GM18498 (cell line): ENCODE results near the gene SLC22A3.

ENCODE experiments used
- ATAC-seq: cut with Tn5 transposase; IDR thresholded peaks from one replicate; pipeline ENCODE4 v1.9.1; 2021; ENCODE audit warnings: mild to moderate bottlenecking, moderate library complexity; ENCODE audit not compliant: unreplicated experiment

The SLC22A3 gene

GRCh38 chr6:160400446-160400845 is 52.3 kb downstream of the SLC22A3 start:
- ATAC-seq = no peak

DNA sequence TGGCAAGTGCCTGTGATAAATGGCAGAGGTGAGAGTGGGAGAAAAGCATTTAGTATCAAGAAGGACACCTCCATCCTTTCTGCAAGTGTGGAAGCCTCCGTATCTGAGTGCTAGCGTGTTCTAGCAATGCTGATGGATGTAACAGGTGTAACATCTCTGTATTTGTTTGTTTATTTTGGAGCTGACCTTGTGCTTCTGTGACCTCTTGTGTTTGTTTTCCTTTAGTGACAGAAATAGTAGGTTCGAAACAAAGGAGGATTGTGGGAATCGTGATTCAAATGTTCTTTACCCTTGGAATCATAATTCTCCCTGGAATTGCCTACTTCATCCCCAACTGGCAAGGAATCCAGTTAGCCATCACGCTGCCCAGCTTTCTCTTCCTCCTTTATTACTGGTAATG is 60.4 kb downstream of the SLC22A3 start:
- ATAC-seq = no peak

- no peak for ATAC-seq
These were observed 64.8 kb downstream of the SLC22A3 start for GRCh38 chr6:160412993-160413392.

DNA sequence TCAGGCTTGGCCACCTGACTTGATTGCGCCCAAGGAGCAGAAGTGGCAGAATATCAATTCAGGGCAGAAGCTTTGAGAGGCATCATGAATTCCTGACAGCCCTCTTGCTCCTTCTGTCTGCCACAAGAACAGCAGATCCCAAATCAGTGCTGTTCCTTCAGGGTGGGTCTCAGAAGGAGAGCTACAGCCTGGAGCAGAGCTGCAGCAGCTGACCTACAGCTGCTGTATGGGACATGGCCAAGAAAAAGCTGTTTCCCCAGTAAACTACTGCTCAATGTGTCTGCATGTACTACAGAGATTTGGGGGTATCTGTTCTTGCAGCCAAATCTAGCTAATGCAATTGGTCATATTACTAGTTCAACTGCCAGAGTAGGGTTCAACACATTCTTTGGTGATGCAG is 69.0 kb downstream of the SLC22A3 start:
- ATAC-seq = no peak

DNA sequence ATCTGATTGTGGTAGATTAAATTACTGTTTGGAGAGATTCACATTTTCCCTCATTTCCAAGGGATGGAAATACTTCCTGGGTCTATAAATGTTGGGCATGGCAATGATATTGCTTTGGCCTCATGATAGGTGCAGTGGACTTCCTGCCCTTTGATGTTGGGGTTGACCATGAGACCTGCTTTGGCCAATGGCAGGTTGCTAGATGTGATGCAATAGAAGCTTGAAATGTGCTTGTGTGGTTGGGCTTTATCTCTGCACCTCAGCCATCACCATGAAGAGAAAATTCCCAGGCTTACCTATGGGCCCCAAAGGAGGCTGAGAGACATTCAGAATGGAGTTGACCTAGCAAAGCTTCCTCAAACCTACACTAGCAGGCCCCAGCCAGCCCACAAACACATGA is 69.4 kb downstream of the SLC22A3 start:
- no peak for ATAC-seq

DNA sequence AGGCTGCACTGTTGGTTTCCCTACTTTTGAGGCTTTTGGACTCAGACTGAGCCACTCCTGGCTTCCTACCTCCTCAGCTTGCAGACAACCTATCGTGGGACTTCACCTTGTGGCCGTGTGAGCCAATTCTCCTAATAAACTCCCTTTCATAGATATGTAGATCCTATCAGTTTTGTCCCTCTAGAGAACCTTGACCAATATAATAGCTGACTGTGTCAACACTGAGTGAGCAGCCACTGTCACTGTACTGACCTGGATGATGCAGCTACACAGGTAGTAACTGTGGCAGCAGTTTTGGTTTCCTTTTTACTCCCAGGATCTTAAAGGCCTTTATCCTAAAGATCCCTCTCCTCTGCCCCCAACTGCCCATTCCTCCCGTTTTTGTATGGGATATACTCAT is 70.2 kb downstream of the SLC22A3 start:
- no peak for ATAC-seq

- no peak for ATAC-seq
These were observed 71.3 kb downstream of the SLC22A3 start for GRCh38 chr6:160419488-160419887.

DNA sequence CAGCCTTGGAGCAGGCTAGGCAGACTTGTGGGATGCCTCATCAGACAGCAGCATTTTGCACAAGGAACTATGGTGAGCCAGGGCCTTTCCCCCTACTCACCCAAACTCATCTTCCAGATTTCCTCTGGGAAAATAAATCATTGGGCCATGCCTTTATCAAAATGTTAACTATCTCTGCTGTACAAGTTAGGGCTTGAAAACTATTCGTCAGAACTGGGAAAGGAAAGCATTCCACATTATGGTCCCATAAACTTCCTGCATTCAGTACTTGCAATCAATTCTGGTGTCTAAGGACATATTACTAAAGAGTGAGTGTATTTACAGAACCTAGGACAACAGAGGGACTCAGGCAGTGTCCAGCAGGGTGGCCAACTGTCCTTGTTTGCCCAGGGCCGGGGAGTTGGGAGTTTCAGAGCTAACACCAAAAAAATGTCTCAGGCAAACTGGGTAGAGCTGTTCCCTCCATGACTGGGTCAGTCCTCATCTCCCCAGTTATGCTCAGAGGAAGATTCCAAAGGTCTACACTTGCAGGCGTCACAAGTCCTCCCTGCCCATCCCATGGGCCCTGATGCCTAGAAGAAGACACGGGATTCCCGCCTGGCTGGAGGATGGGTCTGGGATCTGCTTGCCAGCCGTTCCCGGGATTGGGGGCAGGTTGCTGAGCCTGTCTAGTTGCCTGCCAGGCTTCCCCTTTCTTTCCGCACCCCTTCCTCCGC is 72.2 kb downstream of the SLC22A3 start:
- ATAC-seq = no peak

DNA sequence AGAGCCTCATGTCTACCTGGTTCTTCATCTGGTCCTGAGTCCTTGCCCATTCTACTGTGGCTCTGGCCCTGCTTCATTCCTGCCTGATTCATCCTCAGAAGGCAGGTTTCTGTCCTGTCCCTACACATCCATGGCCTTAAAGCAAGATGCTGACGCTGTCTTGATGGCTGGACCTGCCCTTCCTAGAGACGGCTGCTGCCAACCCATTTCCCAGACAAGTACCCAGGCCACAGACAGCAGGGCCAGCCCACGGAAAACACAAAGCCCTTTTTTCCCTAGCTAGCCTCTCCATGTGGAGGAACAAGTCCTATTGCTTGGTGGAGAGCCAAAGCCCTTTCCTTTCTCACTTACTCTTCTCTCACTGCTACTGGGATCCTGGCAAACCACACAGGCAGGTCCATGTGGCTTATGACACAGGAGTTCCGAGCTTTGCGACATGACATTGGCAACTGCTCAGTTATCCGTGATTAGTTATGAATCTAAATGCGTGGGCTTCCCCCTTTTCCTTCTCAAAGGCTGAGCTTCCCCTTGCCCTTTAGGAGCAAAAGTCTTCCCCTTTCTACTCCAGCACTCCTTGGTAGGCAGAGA is 72.9 kb downstream of the SLC22A3 start:
- ATAC-seq = no peak

DNA sequence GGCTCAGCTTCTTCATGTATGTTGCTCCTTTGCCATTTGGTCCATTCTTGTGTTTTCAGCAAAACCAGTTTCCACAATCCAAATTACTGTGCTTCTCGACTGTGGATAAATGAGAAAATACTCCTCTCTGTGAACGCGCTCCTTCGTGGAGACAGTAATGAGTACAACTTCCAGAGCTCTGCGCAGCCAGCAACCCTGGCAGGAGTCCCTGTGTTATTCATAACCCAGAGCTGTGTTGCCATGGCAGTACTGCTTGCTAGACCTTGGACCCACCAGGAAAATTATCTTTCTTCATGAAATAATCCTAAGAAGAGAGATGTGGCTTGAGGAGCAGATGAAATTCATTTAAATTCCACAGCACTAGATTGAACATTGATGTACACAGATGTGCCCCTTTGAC is 73.7 kb downstream of the SLC22A3 start:
- no peak for ATAC-seq

DNA sequence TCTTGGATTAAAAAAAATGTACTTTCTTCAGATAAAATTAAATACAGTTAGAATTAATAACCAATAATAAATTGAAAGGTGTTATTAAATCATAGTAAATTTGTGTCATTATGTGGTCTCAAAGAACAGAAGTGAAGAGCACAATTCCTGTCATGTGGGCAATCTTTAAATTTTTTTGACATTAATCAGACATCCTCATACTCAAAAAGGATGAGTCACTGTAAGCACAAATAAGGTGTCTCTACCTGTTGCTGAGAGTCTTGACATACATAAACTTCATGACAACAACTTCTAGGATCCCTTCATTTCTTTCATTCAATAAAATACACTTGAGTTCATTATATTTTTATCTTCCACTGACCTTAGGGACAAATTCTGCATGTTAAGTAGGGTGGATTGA is 76.1 kb downstream of the SLC22A3 start:
- ATAC-seq = no peak

GRCh38 chr6:160426136-160426535 is 78.0 kb downstream of the SLC22A3 start:
- no peak for ATAC-seq

DNA sequence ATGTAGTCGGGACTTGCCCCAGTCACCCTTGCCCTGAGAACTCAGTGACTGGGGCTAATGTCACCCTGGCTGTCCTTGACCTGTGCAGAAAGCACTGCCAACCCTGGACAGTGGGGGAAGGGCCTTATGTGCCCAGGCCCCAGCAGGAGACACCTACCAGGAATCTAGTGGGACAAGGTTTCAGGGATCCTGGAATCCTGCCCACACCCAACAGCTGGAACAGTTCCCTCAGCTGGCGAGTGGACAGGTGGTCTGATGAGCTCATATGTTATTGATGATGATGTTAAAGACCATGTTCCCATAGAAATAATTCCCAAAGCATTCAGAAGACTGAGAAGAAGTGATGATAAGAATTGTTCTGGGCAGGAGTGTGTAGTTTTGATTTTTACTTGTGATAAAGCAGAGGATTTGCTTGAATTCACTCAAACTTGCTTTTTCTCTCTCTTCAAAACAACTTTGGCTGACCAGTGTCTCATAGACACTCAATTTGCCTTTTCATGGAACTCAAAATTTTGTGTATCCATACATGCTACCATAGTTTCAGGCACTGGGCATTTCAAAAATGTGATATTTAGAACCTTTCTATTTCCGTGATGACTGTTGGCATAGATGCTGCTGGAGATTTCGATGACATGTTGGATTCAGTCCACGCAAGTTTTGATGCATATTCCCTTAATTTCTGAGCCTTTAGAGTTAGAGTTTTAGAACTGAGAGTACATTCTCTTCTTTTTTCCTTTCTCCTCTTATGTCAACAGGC is 79.3 kb downstream of the SLC22A3 start:
- ATAC-seq = no peak

DNA sequence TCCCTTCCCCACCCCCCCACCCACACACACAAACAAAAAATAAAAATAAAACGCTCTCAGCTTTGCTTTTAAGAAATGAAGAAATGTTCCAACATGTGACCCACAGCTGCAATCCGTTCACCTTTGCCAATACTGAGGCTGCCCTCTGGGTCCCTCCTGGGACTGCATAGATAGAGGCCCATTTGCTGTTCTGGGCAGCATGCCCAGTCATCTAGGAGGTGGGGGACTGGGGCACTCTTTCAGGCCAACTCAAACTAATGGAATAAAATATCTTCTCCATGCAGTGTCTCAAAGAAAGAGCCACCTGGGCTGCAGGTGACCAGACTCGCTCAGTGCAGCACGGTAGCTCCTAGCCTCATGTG is 79.9 kb downstream of the SLC22A3 start:
- ATAC-seq = no peak

- ATAC-seq = no peak
These were observed 80.8 kb downstream of the SLC22A3 start for GRCh38 chr6:160428818-160429619.

GRCh38 chr6:160429620-160429895 is 81.4 kb downstream of the SLC22A3 start:
- ATAC-seq = no peak

- no peak for ATAC-seq
These were observed 82.0 kb downstream of the SLC22A3 start for GRCh38 chr6:160430203-160430602.

GRCh38 chr6:160430751-160431150 is 82.6 kb downstream of the SLC22A3 start:
- no peak for ATAC-seq

DNA sequence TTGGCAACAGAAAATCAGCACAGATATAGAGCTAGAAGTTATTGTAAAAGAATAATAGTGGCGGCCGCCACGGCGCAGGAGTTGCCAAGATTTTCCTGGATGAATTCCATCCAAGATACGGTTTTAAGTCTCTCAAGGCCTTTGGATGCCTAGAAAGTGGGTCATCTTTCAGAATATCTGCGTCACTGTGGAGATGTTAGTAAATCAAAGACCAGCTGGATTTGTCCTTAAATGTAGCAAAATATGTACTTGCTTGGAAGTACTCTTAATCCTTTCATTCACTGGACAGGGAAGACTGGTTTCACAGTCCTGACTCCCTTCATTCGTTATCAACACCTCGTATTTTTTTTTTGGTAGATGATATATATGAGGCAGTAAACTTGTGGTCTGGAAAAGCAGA is 83.0 kb downstream of the SLC22A3 start:
- ATAC-seq = no peak

DNA sequence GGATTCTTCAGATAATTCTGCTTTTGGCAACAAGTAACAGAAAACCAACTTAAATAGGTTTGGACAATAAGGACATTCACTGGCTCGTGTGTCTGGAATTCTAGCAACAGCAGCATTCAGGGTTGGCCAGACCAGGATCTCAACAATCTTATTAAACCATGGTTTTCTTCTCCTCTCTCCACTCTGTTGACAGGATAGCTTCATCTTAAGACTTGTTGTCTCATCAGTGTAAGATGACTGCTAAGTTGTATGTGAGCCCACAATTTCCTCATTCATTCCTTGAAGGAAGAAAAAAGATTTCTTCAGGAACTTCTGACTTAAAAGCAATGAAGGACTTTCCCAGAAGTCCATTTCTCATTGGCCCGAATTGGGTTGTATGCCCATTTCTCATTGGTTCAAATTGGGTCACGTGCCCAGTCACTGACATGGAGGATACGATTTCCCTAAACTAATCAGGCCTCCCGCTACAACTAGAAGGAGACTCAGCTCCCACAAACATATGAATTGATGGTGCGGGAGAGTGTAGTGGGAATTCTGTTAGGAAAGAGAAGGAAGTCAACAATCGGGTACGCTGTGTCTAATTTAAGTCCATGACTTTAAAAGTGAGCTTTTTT is 83.7 kb downstream of the SLC22A3 start:
- no peak for ATAC-seq

DNA sequence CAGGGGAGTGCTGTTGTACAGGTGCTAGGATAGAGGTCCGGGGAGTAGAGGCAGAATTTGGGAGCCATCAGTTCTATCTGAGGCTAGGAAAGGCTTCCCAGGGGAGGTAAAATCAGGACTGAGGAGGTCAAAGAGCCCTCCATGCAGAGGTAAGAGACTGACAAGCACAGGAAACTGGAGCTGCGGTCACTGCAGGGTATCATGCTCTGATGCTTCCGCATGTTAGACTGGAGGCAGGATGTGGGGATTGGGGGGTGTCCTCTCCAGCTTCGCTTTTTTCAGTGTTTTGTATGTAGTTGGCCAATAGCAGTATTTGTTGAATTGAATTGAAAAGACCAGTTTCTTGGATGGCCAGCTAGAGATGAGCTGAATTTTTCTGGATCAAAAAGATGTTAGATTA is 87.8 kb downstream of the SLC22A3 start:
- no peak for ATAC-seq
